Measurements from ENCODE around the gene ABHD17C.

The ABHD17C gene

GRCh38 chr15:80703965-80704364, 8.9 kb downstream of the ABHD17C start:
- Histone ChIP-seq H3K79me2 (ENCODE audit: insufficient read depth, low read length) (no peaks in the 10 kb centered on the region), H3K9ac (ENCODE audit: low read length) (no peak overlapping the region), H3K9me2 (replicated peaks; ENCODE audit: insufficient read depth, low read length) (no peaks in the 10 kb centered on the region), H3F3A (ENCODE audit: insufficient read depth) (no peaks in the 10 kb centered on the region), H3K27me3 (ENCODE audit: low read length) (no peaks in the 10 kb centered on the region), H3K4me2 (ENCODE audit: low read depth, low read length, poor library complexity, severe bottlenecking) (no peak overlapping the region), H3K4me3 (ENCODE audit: insufficient read depth, low read length, poor library complexity, severe bottlenecking) (no peak overlapping the region), H3K36me3 (ENCODE audit: low read length) (no peaks in the 10 kb centered on the region), H3K9me3 (ENCODE audit: insufficient read depth, low read length) (no peaks in the 10 kb centered on the region), H3K27ac (ENCODE audit: low read depth, low read length) (no peak overlapping the region), H2AFZ (ENCODE audit: low read depth, low read length, severe bottlenecking) (no peak overlapping the region), H4K20me1 (ENCODE audit: low read depth, low read length) (no peaks in the 10 kb centered on the region)
- TF ChIP-seq EZH2phosphoT487 (conservative IDR thresholded peaks at IDR 0.05; ENCODE audit: low read length) (no peak), CTCF (IDR thresholded peaks at IDR 0.05; ENCODE audit: insufficient read depth, low read length, poor library complexity, severe bottlenecking) (no peak)

GRCh38 chr15:80706161-80706560, 11.1 kb downstream of the ABHD17C start:
- Histone ChIP-seq H3K79me2 (ENCODE audit: insufficient read depth, low read length) (no peaks in the 10 kb centered on the region), H4K20me1 (ENCODE audit: low read depth, low read length) (no peaks in the 10 kb centered on the region), H3K27ac (ENCODE audit: low read depth, low read length) (no peak overlapping the region), H3F3A (ENCODE audit: insufficient read depth) (no peaks in the 10 kb centered on the region), H3K4me2 (ENCODE audit: low read depth, low read length, poor library complexity, severe bottlenecking) (no peak overlapping the region), H2AFZ (ENCODE audit: low read depth, low read length, severe bottlenecking) (no peak overlapping the region), H3K4me3 (ENCODE audit: insufficient read depth, low read length, poor library complexity, severe bottlenecking) (no peak overlapping the region), H3K36me3 (ENCODE audit: low read length) (no peaks in the 10 kb centered on the region), H3K9ac (ENCODE audit: low read length) (no peak overlapping the region), H3K9me2 (replicated peaks; ENCODE audit: insufficient read depth, low read length) (no peaks in the 10 kb centered on the region), H3K9me3 (ENCODE audit: insufficient read depth, low read length) (no peaks in the 10 kb centered on the region), H3K27me3 (ENCODE audit: low read length) (no peaks in the 10 kb centered on the region)
- no peak for TF ChIP-seq EZH2phosphoT487 (conservative IDR thresholded peaks at IDR 0.05; ENCODE audit: low read length)
- no peak for TF ChIP-seq CTCF (IDR thresholded peaks at IDR 0.05; ENCODE audit: insufficient read depth, low read length, poor library complexity, severe bottlenecking)

- Histone ChIP-seq H4K20me1 (ENCODE audit: low read depth, low read length) (no peaks in the 10 kb centered on the region), H3K79me2 (ENCODE audit: insufficient read depth, low read length) (no peaks in the 10 kb centered on the region), H3K27ac (ENCODE audit: low read depth, low read length) (no peak overlapping the region), H3K4me2 (ENCODE audit: low read depth, low read length, poor library complexity, severe bottlenecking) (no peak overlapping the region), H3K36me3 (ENCODE audit: low read length) (no peaks in the 10 kb centered on the region), H3K9me3 (ENCODE audit: insufficient read depth, low read length) (no peaks in the 10 kb centered on the region), H3K4me3 (ENCODE audit: insufficient read depth, low read length, poor library complexity, severe bottlenecking) (no peak overlapping the region), H3K9me2 (replicated peaks; ENCODE audit: insufficient read depth, low read length) (no peaks in the 10 kb centered on the region), H3F3A (ENCODE audit: insufficient read depth) (no peaks in the 10 kb centered on the region), H3K9ac (ENCODE audit: low read length) (no peak overlapping the region), H2AFZ (ENCODE audit: low read depth, low read length, severe bottlenecking) (no peak overlapping the region), H3K27me3 (ENCODE audit: low read length) (no peaks in the 10 kb centered on the region)
- no peak for TF ChIP-seq CTCF (IDR thresholded peaks at IDR 0.05; ENCODE audit: insufficient read depth, low read length, poor library complexity, severe bottlenecking)
- TF ChIP-seq EZH2phosphoT487 (conservative IDR thresholded peaks at IDR 0.05; ENCODE audit: low read length): no peak
Measured at GRCh38 chr15:80709542-80709941, 14.4 kb downstream of the ABHD17C start.

Data from SU-DHL-6 (cell line).